K562 (cell line): ENCODE measurements around the gene VPS9D1. TPM values are rescaled to one million over a fixed set of nuclear protein-coding genes. Genes with fewer than 3 reads are reported as not detected.

ENCODE experiments used
- BRCA1 ChIP-seq, 2 experiments: fragments of 450-650 bp in 1 of 2; sonication (generic) in 1 of 2; formaldehyde crosslinking in 1 of 2; IDR thresholded peaks; 2 replicates each; pipeline versions ENCODE4 v1.5.0 to v1.6.1; 2017 to 2020; ENCODE audit warnings: mild to moderate bottlenecking in 1 of 2, missing genetic modification reagents in 1 of 2
- CHD1 ChIP-seq: fragments of 200-600 bp; sonication (generic); IDR thresholded peaks from one replicate; pipeline ENCODE4 v1.6.1; 2012; ENCODE audit warnings: mild to moderate bottlenecking, moderate library complexity, low read length, inconsistent platforms
- CXXC5 ChIP-seq: fragments of 250-450 bp; sonication (Bioruptor Pico); IDR thresholded peaks from 2 replicates; pipeline ENCODE4 v1.8.0; 2022; ENCODE audit warnings: inconsistent platforms, mild to moderate bottlenecking, moderate library complexity
- ESRRA ChIP-seq: fragments of 450-650 bp; IDR thresholded peaks from 2 replicates; pipeline ENCODE4 v1.6.1; 2014; ENCODE audit warnings: low read depth, mild to moderate bottlenecking, moderate library complexity, borderline replicate concordance
- FIP1L1 ChIP-seq: fragments of 200-400 bp; formaldehyde crosslinking; IDR thresholded peaks from 2 replicates; pipeline ENCODE4 v1.6.1; 2018; ENCODE audit warnings: mild to moderate bottlenecking, low read depth, low read length; ENCODE audit not compliant: poor library complexity, severe bottlenecking
- HMG20B ChIP-seq: fragments of 250-450 bp; sonication (Bioruptor Pico); IDR thresholded peaks from 2 replicates; pipeline ENCODE4 v1.5.0; 2021; ENCODE audit warnings: mild to moderate bottlenecking
- MYC ChIP-seq, 2 experiments: fragments of 250-450 bp in 1 of 2; sonication (Bioruptor Pico) in 1 of 2; IDR thresholded peaks; 2 replicates each; pipeline versions ENCODE4 v1.5.1 to v1.6.1; 2012 to 2021; ENCODE audit warnings: low read depth in 2 of 2, borderline replicate concordance in 1 of 2, improper control_type of control experiment in 1 of 2, low read length in 1 of 2, mild to moderate bottlenecking in 1 of 2, moderate library complexity in 1 of 2
- PCBP1 ChIP-seq: fragments of 200-400 bp; formaldehyde crosslinking; IDR thresholded peaks from 2 replicates; pipeline ENCODE4 v1.6.1; 2018; ENCODE audit warnings: mild to moderate bottlenecking, low read depth, low read length; ENCODE audit not compliant: poor library complexity, severe bottlenecking
- PHF20 ChIP-seq: fragments of 450-650 bp; IDR thresholded peaks from 2 replicates; pipeline ENCODE4 v1.6.1; 2018; ENCODE audit not compliant: partially characterized antibody
- POLR2AphosphoS5 ChIP-seq: IDR thresholded peaks from 2 replicates; pipeline ENCODE4 v1.6.1; 2011; ENCODE audit warnings: mild to moderate bottlenecking, low read depth, low read length, moderate library complexity; ENCODE audit not compliant: control insufficient read depth, insufficient read depth
- RBM22 ChIP-seq: fragments of 200-400 bp; formaldehyde crosslinking; IDR thresholded peaks from 2 replicates; pipeline ENCODE4 v1.6.1; 2018; ENCODE audit warnings: low read length, low read depth; ENCODE audit not compliant: poor library complexity, severe bottlenecking
- RFX7 ChIP-seq: fragments of 250-450 bp; sonication (Bioruptor Pico); IDR thresholded peaks from 2 replicates; pipeline ENCODE4 v1.5.1; 2021; ENCODE audit warnings: mild to moderate bottlenecking
- SMAD3 ChIP-seq: fragments of 450-650 bp; formaldehyde crosslinking; conservative IDR thresholded peaks from 2 replicates; pipeline ENCODE4 v1.4.0; 2020; ENCODE audit warnings: mild to moderate bottlenecking
- TCF7 ChIP-seq: sonication (generic); IDR thresholded peaks from 2 replicates; pipeline ENCODE4 v1.6.1; 2016; ENCODE audit warnings: antibody characterized with exemption, borderline replicate concordance
- WHSC1 ChIP-seq: IDR thresholded peaks from one replicate; pipeline ENCODE4 v1.6.1; 2012; ENCODE audit warnings: low read length, control low read depth, inconsistent platforms
- XRCC5 ChIP-seq: fragments of 200-400 bp; formaldehyde crosslinking; IDR thresholded peaks from 2 replicates; pipeline ENCODE4 v1.6.1; 2017; ENCODE audit warnings: low read depth, mild to moderate bottlenecking, low read length
- ZC3H11A ChIP-seq: IDR thresholded peaks from 2 replicates; pipeline ENCODE4 v1.6.1; 2012; ENCODE audit warnings: low read depth, low read length, improper control_type of control experiment
- ZKSCAN1 ChIP-seq: fragments of 150-350 bp; IDR thresholded peaks from 2 replicates; pipeline ENCODE4 v1.6.1; 2016; ENCODE audit warnings: low read depth, low read length
- polyA plus RNA-seq, 8 experiments: library from polyadenylated mRNA; depleted of rRNA in 4 of 8; stranded (reverse) in 5 of 8; unstranded in 3 of 8; fragments of >200 nt; fragmentation: Nextera tagmentation in 2 of 8; fragmentation: Illumina TruSeq in 1 of 8; extraction: Ambion mirVana in 2 of 8; extraction: Trizol in 1 of 8; gene quantifications; 2 replicates each; pipeline versions ENCODE4 v1.2.1 to v1.2.3, GENCODE V29; 2011 to 2014; ENCODE audit warnings: inconsistent platforms in 1 of 8, missing spikeins in 1 of 8
- total RNA-seq, 7 experiments: library from RNA; depleted of rRNA in 6 of 7; stranded (reverse); fragments of >200 nt in 6 of 7; fragmentation: Illumina TruSeq in 2 of 7; extraction: Trizol in 2 of 7; gene quantifications; 2 replicates each; pipeline versions ENCODE4 v1.2.1 to v1.2.3, GENCODE V29; 2011 to 2021; ENCODE audit warnings: low replicate concordance in 1 of 7
- TF ChIP-seq, protein P1 (sequence below), 2 experiments: fragments of 450-650 bp; formaldehyde crosslinking in 1 of 2; IDR thresholded peaks; 2 replicates each; pipeline versions ENCODE4 v1.4.0 to v1.6.1; 2014 to 2020; ENCODE audit warnings: mild to moderate bottlenecking in 2 of 2, borderline replicate concordance in 1 of 2, low read depth in 1 of 2

Gene VPS9D1
- total and polyA plus RNA-seq, 9 of the 15 experiments (the other 6 are each of a cell fraction or from before 2014, with no cell fraction given), result 0.33 to 3.1 (median 1.1) TPM

DNA sequence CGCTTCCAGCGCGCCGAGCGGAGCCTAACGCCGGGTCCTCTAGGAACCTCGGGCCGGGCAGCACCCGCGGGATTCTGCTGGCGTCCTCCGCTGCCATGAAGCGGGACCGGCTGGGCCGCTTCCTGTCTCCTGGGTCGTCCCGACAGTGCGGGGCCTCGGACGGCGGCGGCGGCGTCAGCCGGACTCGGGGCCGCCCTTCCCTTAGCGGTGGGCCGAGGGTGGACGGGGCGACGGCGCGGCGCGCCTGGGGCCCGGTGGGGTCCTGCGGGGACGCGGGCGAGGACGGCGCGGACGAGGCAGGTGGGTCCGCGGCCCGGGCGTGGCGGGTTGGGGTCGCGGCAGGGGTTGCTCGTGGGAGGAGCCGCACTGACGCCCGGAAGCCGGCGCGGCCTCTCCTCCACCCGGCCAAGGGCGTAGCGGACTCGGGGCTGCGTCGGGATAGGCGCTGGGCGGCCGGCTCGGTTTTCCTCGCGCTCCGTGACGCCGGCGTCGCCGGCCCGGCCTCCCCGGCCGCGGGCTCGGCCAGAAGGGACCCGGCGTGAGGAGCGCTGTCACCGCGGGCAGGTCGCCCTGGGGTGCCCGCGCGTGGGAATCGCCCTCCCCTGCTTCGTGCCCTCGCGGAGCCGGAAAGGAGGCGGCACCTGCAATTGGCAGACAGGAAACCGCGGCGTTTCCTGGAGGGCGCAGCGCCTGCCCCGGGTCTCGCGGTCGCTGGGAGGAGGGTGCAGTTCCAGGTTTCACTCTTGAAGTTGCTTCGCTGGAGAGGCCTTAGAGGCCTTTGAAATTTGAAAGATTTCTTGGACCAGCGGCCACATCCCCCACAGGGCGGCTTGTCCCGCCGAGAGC lies 1.1 kb upstream of the VPS9D1 start (continued):
- TF ChIP-seq, protein P1, sequence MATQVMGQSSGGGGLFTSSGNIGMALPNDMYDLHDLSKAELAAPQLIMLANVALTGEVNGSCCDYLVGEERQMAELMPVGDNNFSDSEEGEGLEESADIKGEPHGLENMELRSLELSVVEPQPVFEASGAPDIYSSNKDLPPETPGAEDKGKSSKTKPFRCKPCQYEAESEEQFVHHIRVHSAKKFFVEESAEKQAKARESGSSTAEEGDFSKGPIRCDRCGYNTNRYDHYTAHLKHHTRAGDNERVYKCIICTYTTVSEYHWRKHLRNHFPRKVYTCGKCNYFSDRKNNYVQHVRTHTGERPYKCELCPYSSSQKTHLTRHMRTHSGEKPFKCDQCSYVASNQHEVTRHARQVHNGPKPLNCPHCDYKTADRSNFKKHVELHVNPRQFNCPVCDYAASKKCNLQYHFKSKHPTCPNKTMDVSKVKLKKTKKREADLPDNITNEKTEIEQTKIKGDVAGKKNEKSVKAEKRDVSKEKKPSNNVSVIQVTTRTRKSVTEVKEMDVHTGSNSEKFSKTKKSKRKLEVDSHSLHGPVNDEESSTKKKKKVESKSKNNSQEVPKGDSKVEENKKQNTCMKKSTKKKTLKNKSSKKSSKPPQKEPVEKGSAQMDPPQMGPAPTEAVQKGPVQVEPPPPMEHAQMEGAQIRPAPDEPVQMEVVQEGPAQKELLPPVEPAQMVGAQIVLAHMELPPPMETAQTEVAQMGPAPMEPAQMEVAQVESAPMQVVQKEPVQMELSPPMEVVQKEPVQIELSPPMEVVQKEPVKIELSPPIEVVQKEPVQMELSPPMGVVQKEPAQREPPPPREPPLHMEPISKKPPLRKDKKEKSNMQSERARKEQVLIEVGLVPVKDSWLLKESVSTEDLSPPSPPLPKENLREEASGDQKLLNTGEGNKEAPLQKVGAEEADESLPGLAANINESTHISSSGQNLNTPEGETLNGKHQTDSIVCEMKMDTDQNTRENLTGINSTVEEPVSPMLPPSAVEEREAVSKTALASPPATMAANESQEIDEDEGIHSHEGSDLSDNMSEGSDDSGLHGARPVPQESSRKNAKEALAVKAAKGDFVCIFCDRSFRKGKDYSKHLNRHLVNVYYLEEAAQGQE (IDR thresholded peaks at IDR 0.05; ENCODE audit: borderline replicate concordance), result no peak
- TF ChIP-seq, protein P1 (CRISPR knock-in tag; IDR thresholded peaks at IDR 0.05; ENCODE audit: low read depth), result 0 out of 2 replicates have a peak, but pooled peaks have one; percentile 12
- TF ChIP-seq PCBP1, result peak; percentile 16
- TF ChIP-seq POLR2AphosphoS5, result 0 out of 2 replicates have a peak, but pooled peaks have one; percentile 1
- TF ChIP-seq ESRRA, result peak; percentile 51
- 0 out of 2 replicates have a peak, but pooled peaks have one; percentile 9 for TF ChIP-seq RFX7 (CRISPR knock-in tag)
- TF ChIP-seq MYC (IDR thresholded peaks at IDR 0.05; ENCODE audit: low read depth, low read length), result 0 out of 2 replicates have a peak, but pooled peaks have one; percentile 17
- TF ChIP-seq MYC (CRISPR knock-in tag; IDR thresholded peaks at IDR 0.05; ENCODE audit: borderline replicate concordance, low read depth), result no peak
- no peak for TF ChIP-seq SMAD3 (CRISPR knock-in tag)
- TF ChIP-seq BRCA1 (IDR thresholded peaks at IDR 0.05), result no peak
- TF ChIP-seq BRCA1 (CRISPR knock-in tag; IDR thresholded peaks at IDR 0.05), result 0 out of 2 replicates have a peak, but pooled peaks have one; percentile 11
- no peak for TF ChIP-seq WHSC1
- TF ChIP-seq CHD1, result peak; percentile 68
- peak; percentile 31 for TF ChIP-seq FIP1L1
- no peak for TF ChIP-seq TCF7
- no peak for TF ChIP-seq ZKSCAN1
- 0 out of 2 replicates have a peak, but pooled peaks have one; percentile 42 for TF ChIP-seq XRCC5
- TF ChIP-seq CXXC5 (CRISPR knock-in tag), result peak; percentile 40
- TF ChIP-seq PHF20, result peak; percentile 5
- TF ChIP-seq RBM22, result peak; percentile 21
- no peak for TF ChIP-seq ZC3H11A
- TF ChIP-seq HMG20B (CRISPR knock-in tag), result no peak
